OCI-LY7 (cell line): Measurements from ENCODE around the gene CCDC74A.
"Not testable (repeated sequence)": the region's sequence is repeated elsewhere in the genome, so short reads cannot be mapped to it uniquely, and the experiment has no call there.

Experiments used
- EZH2phosphoT487 ChIP-seq: fragments of 200-600 bp; sonication (generic); IDR thresholded peaks from 2 replicates; pipeline ENCODE4 v1.6.1; 2018; ENCODE audit warnings: low read depth, borderline replicate concordance, mild to moderate bottlenecking, mixed run types, antibody characterized with exemption, low read length, moderate library complexity, mixed read lengths
- TF ChIP-seq, protein P1 (sequence below): fragments of 200-600 bp; sonication (generic); conservative IDR thresholded peaks from 2 replicates; pipeline ENCODE4 v1.5.1; 2014; ENCODE audit warnings: mild to moderate bottlenecking, antibody characterized with exemption, low read length, moderate library complexity, mixed read lengths

DNA sequence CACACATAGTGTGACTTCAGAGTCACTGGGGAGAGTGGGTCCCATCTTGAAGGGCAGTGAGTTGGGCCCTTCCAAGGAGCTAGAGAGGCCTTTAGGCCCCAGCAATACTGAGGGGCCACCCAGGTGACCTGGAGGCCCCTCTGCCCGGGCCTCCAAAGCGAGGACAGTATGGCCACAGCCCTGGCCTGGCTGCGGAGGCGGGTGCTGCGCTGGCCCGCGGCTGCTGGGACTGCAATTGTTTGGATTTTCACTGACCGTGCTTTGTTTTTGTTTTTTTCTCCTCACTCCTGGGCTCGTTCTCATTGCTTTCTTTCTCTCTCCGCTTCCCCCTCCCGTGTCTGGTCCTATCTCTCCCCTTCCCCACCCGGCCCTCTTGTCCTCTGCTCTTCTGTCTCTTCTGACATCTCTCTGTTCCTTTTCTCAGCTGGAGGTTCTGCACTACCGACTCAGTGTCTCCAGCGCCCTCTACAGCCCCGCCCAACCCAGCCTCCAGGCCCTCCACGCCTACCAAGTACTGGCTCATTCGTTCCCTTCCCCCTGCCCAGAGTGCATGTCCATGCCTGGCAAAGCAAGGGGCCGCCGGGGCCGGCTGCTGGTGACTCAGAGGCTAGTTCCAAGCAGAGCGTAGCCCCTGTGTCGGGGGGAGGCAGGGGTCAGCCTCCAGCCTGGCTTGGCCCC is 16.3 kb upstream of the CCDC74A start:
- TF ChIP-seq, protein P1, sequence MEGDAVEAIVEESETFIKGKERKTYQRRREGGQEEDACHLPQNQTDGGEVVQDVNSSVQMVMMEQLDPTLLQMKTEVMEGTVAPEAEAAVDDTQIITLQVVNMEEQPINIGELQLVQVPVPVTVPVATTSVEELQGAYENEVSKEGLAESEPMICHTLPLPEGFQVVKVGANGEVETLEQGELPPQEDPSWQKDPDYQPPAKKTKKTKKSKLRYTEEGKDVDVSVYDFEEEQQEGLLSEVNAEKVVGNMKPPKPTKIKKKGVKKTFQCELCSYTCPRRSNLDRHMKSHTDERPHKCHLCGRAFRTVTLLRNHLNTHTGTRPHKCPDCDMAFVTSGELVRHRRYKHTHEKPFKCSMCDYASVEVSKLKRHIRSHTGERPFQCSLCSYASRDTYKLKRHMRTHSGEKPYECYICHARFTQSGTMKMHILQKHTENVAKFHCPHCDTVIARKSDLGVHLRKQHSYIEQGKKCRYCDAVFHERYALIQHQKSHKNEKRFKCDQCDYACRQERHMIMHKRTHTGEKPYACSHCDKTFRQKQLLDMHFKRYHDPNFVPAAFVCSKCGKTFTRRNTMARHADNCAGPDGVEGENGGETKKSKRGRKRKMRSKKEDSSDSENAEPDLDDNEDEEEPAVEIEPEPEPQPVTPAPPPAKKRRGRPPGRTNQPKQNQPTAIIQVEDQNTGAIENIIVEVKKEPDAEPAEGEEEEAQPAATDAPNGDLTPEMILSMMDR, result peak; percentile 45
- not testable (repeated sequence) for TF ChIP-seq EZH2phosphoT487
